BLaER1 (cell line): ENCODE data around the gene GPR108.

Experiments
- H3K27ac ChIP-seq: shearing (Covaris generic); formaldehyde crosslinking; 2 replicates; pipeline ENCODE4 v1.8.1; 2022
- H3K27me3 ChIP-seq: shearing (Covaris generic); formaldehyde crosslinking; 2 replicates; pipeline ENCODE4 v1.8.1; 2022
- H3K36me3 ChIP-seq: shearing (Covaris generic); formaldehyde crosslinking; 2 replicates; pipeline ENCODE4 v1.8.1; 2022
- H3K4me1 ChIP-seq: shearing (Covaris generic); formaldehyde crosslinking; 2 replicates; pipeline ENCODE4 v1.8.1; 2022
- H3K4me2 ChIP-seq: shearing (Covaris generic); formaldehyde crosslinking; 2 replicates; pipeline ENCODE4 v1.8.1; 2022
- H3K4me3 ChIP-seq: shearing (Covaris generic); formaldehyde crosslinking; 2 replicates; pipeline ENCODE4 v1.8.1; 2022
- H3K9ac ChIP-seq: shearing (Covaris generic); formaldehyde crosslinking; 2 replicates; pipeline ENCODE4 v1.8.1; 2022
- H3K9me3 ChIP-seq: shearing (Covaris generic); formaldehyde crosslinking; 2 replicates; pipeline ENCODE4 v1.8.1; 2022
- H4K20me1 ChIP-seq: shearing (Covaris generic); formaldehyde crosslinking; 2 replicates; pipeline ENCODE4 v1.8.1; 2022
- Cebpa-rat ChIP-seq: shearing (Covaris generic); IDR thresholded peaks from 2 replicates; pipeline ENCODE4 v1.8.1; 2022

GPR108 gene

GRCh38 chr19:6737873-6738786 lies 750 bp upstream of the GPR108 start:
- Histone ChIP-seq H3K4me1 (peaks cover 45% of the 10 kb centered on the region), H3K9ac (peak overlapping the region; percentile 65; the same call in 1 of the 2 replicates), H3K4me3 (peak overlapping the region; percentile 57), H3K27me3 (no peaks in the 10 kb centered on the region), H4K20me1 (peaks cover 9% of the 10 kb centered on the region; the same call in 1 of the 2 replicates), H3K27ac (peak overlapping the region; percentile 78), H3K36me3 (peaks cover 16% of the 10 kb centered on the region), H3K4me2 (peak overlapping the region; percentile 97), H3K9me3 (no peaks in the 10 kb centered on the region)
- peak; percentile 83 for TF ChIP-seq Cebpa-rat

- Histone ChIP-seq H3K27ac (peak overlapping the region; percentile 99), H3K9me3 (no peaks in the 10 kb centered on the region), H4K20me1 (peaks cover 9% of the 10 kb centered on the region; the same call in 1 of the 2 replicates), H3K36me3 (peaks cover 21% of the 10 kb centered on the region), H3K4me1 (peaks cover 45% of the 10 kb centered on the region), H3K27me3 (no peaks in the 10 kb centered on the region), H3K4me3 (peak overlapping the region; percentile 90), H3K9ac (peak overlapping the region; percentile 96), H3K4me2 (peak overlapping the region; percentile 92)
- no peak for TF ChIP-seq Cebpa-rat
These were observed 480 bp downstream of the GPR108 start for GRCh38 chr19:6736917-6737283.

DNA sequence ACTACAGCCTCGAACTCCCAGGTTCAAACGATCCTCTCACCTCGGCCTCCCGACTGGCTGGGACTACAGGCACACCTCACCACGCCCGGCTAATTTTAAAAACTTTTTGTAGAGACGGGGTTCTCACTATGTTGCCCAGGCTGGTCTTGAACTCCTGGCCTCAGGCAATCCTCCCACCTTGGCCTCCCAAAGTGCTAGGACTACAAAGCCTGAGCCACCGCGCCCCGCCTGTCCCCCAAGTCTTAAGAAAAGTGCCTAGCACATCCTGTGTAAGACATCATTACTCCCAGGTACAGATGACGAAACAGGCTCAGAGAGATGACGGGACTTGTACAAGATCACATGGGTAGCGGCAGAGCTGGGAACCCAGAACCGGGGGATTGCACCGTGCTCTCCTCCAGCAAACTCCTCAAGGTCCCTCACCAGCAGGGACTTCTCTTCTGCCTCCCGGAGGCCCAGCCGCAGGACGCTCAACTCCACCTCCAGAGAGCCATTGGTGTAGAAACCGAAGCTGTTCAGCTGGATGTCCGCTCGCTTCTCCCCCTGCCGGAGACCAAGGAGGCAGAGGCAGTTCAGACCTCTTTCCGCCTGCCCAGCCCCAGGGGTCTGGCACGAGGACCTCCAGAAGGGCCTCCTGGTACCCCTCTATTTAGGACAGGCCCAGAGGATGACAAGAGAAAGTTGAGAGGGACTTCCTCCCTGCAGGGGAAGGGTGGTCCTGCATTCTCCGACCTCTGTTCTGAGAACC lies 1.0 kb downstream of the GPR108 start:
- TF ChIP-seq Cebpa-rat: no peak

GRCh38 chr19:6735181-6735911 lies 2.0 kb downstream of the GPR108 start:
- no peaks in the 10 kb centered on the region for H3K27me3 ChIP-seq
- no peaks in the 10 kb centered on the region for H3K9me3 ChIP-seq
- H4K20me1 ChIP-seq: peaks cover 4% of the 10 kb centered on the region; the same call in 1 of the 2 replicates
- peak overlapping the region; percentile 99 for H3K27ac ChIP-seq
- no peak for TF ChIP-seq Cebpa-rat
- H3K4me3 ChIP-seq: no peak overlapping the region
- H3K9ac ChIP-seq: peak overlapping the region; percentile 96; the same call in 1 of the 2 replicates
- H3K4me2 ChIP-seq: peak overlapping the region; percentile 92
- peaks cover 30% of the 10 kb centered on the region for H3K4me1 ChIP-seq
- H3K36me3 ChIP-seq: peaks cover 28% of the 10 kb centered on the region

More for the DNA sequence above, 1.0 kb downstream of the GPR108 start:
- Histone ChIP-seq H3K4me1 (peaks cover 40% of the 10 kb centered on the region), H3K4me3 (peak overlapping the region; percentile 90), H3K9ac (peak overlapping the region; percentile 96), H3K27ac (peak overlapping the region; percentile 99), H3K36me3 (peaks cover 25% of the 10 kb centered on the region), H3K9me3 (no peaks in the 10 kb centered on the region), H3K4me2 (peak overlapping the region; percentile 92), H4K20me1 (peaks cover 6% of the 10 kb centered on the region; the same call in 1 of the 2 replicates), H3K27me3 (no peaks in the 10 kb centered on the region)

GRCh38 chr19:6734096-6734696 lies 3.2 kb downstream of the GPR108 start:
- Histone ChIP-seq H3K27ac (no peak overlapping the region), H4K20me1 (peaks cover 4% of the 10 kb centered on the region; the same call in 1 of the 2 replicates), H3K4me2 (no peak overlapping the region), H3K4me1 (peaks cover 26% of the 10 kb centered on the region), H3K36me3 (peaks cover 36% of the 10 kb centered on the region), H3K9ac (no peak overlapping the region), H3K9me3 (no peaks in the 10 kb centered on the region), H3K27me3 (no peaks in the 10 kb centered on the region), H3K4me3 (no peak overlapping the region)
- no peak for TF ChIP-seq Cebpa-rat

DNA sequence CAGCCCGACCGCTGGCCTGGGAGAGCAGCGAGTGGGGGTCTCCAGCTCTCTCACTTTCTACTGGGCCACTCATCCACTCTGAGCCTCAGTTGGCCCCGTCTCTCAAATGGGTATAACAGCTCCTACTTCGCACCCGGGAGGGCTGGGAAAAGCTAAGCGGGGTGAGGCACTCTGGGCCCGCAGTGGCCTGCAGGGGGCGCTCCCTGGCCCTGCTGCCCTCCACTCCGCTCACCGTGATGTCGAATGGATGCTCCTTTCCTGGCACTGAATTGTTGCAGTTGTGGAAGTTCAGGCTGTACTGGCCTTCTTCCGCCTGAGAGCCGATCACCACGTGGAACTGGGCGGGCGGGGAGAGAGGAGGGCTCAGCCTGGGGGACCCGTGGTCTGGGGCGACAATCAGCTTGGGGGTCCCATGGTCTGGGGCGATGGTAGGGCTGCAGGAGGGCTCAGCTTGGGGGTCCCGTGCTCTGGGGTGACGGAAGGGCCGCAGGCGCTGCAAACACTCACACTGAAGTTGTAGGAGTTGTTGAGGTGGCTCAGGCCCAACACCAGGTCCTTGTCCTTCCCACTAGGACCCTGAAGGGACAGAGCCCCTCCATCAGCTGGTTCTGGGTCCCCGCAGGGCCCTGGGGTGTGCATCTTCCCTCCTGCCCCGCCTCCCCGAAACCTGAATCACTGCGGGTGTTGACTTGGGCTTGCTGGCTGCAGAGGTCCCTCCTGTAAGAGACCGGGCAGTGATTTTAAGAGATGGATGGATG lies 3.9 kb downstream of the GPR108 start:
- TF ChIP-seq Cebpa-rat: no peak
- Histone ChIP-seq H3K4me3 (no peak overlapping the region), H3K27me3 (no peaks in the 10 kb centered on the region), H3K9ac (no peak overlapping the region), H3K36me3 (peaks cover 36% of the 10 kb centered on the region), H3K27ac (no peak overlapping the region), H3K9me3 (no peaks in the 10 kb centered on the region), H3K4me1 (peaks cover 24% of the 10 kb centered on the region), H4K20me1 (peaks cover 4% of the 10 kb centered on the region; the same call in 1 of the 2 replicates), H3K4me2 (no peak overlapping the region)

DNA sequence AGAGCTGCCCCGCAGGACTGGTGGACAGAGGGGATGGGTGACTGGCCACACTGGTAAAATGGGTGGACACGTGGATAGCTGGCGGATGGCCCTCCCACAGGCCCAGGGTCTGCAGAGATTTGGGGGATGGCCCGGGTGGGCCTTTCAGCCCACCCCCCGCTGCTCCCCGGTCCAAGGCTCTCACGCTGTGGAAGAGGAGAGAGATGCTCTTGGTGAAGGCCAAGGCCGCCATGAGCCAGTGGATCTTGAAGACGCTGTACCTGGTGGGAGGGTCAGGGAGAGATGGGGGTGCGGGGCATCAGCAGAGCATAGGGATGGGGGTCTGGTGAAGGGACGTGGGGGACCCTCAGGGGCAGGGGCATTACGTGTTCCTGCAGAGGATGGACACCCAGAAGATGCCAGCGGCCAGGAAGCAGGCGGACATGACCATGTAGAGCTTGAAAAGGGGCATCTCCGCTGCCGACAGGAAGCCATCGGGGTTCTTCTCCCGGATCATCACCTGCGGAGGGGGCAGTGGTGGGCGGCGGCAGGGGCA lies 4.5 kb downstream of the GPR108 start:
- no peak overlapping the region for H3K9ac ChIP-seq
- no peak overlapping the region for H3K27ac ChIP-seq
- TF ChIP-seq Cebpa-rat: no peak

GRCh38 chr19:6731822-6732221 lies 5.6 kb downstream of the GPR108 start:
- Histone ChIP-seq H3K4me1 (peaks cover 27% of the 10 kb centered on the region), H3K9me3 (no peaks in the 10 kb centered on the region), H3K9ac (no peak overlapping the region), H3K27me3 (no peaks in the 10 kb centered on the region), H4K20me1 (peaks cover 4% of the 10 kb centered on the region; the same call in 1 of the 2 replicates), H3K36me3 (peaks cover 36% of the 10 kb centered on the region), H3K27ac (no peak overlapping the region), H3K4me3 (no peak overlapping the region), H3K4me2 (no peak overlapping the region)
- no peak for TF ChIP-seq Cebpa-rat

More for the DNA sequence above, 4.5 kb downstream of the GPR108 start:
- Histone ChIP-seq H3K27me3 (no peaks in the 10 kb centered on the region), H4K20me1 (peaks cover 4% of the 10 kb centered on the region; the same call in 1 of the 2 replicates), H3K4me1 (peaks cover 24% of the 10 kb centered on the region), H3K36me3 (peaks cover 36% of the 10 kb centered on the region), H3K4me2 (no peak overlapping the region), H3K9me3 (no peaks in the 10 kb centered on the region), H3K4me3 (no peak overlapping the region)
